Kasumi-1 (cell line): ENCODE measurements around the gene DGCR2.
"Not testable (repeated sequence)": the region's sequence is repeated elsewhere in the genome, so short reads cannot be mapped to it uniquely, and the experiment has no call there.

ENCODE experiments used
- DNase-seq, 2 experiments: peaks; one replicate each; lab custom pipeline; 2025; lab: John Stamatoyannopoulos, UW

Gene DGCR2

DNA sequence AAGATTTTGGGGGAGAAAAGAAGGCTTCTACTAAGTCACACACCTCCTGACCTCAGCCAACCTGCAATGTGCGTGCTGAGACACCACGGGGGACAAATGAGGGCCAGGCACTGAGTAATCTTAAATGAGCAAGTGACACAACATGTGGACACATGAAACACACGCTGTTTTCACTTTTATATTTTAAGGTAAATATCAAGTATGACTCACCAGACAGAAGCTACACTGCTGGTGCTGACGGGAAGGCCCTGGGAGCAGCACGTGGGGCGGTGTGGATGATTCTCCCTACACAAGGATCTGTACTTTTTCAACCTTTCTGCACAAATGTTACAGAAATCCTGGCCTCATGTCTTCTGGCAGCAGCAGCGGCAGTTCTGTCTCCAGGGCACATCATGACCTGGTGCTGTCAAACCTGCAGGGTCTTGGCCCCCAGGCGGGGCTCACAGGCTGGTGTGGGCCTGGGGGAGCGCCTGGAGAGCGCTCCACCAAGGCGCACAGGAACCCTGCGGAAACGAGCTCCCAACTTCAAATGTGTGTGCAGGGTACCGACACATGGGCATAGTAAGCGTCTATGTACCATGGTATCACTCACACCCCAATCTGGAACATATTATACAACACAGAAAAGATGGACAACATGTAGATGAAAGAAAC, 61.7 kb downstream of the DGCR2 start:
- DNase-seq, result no peak

DNA sequence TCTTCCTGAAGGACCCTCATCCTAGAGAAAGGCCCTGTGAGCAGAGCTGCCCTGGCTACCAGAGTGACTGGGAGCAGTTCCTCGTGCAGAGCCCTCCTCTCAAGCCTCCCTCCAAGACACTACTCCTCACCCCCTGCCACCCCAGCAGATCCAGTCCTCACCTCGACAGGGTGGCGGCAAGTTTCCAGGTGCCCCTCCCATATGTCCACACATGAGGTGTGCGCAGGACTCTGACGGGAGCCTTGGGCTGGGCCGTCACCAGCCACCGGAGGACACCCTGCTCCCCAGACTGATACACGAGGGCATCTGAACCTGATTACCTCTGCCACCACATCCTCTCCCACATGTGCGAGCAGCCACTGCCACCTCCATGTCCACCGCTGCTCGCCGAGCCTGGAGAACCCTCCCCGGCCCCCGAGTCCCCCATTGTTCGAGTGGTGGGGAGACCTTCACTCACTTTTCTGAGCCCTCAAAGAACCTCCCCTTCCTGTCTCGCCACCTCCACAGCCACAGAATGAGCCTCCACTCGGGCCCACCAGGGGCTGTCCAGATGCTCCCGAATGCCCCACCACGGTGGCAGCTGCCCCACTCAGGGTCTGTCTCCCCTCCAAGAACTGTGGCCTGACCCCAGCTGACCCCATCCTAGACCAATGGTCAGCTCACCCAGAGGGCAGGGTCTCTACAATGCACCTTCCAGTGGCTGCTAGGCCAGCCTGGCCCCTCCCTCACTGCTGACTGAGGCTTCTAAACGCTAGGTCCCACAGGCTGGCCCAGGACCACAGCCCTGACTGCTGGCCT, 62.5 kb downstream of the DGCR2 start:
- DNase-seq, result no peak

DNA sequence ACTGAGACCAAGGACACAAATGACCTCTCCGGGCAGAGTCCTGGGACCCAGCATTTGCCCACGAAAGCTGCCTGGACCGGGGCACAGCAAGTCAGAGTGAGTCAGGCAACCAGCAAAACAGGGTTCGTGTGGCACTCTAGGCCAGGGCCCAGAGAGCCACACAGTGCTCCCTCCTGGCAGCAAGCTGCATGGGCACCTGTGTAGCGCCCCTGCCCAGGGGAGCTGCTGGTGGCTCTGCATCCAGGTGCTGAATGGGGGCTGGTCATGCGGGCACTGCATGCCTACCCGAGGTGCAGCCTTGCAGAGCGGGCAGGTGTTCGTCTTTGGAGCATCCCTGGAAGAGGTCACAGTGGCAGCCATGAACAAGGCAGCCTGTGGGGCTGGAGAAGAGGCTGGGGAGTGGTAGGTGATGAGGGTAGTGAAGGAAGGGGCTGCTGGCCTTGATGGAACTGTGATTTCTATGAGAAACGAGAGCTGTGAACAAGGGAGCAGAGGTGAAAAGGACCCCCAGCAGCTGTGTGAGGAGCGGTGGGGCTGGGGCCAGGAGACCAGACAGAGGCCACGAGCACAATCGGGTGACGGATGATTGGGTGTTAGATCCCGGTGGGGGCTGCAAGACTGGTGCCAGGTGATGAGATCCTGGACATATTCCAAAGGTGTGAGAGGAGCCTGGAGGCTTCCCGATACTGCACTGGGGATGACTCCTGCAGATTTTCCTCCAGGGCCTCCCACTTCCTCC, 63.3 kb downstream of the DGCR2 start:
- DNase-seq, result no peak

DNA sequence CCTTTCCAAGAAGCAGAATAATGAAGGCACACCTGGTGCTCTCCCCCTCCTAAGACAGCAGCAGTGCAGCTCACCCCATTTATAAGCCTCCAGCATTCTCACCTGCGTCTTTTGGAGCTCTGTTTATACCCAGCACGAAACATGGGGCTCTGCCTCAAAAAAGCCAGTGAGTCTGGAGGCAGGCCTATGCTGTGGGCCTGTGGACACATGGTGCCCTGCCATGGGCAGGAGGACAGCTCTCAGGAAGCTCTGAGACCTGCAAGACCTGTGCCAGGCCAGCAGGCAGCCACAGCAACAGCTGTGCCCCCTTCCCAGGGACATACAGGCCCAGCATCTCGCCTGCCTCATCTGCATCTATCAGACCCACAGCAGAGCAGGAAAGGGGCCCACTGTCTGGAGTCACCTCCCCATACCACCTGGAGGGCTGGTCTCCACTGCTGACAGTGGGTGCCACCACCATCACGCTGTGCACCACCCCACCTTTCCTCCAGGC, 64.2 kb downstream of the DGCR2 start:
- DNase-seq, result no peak

DNA sequence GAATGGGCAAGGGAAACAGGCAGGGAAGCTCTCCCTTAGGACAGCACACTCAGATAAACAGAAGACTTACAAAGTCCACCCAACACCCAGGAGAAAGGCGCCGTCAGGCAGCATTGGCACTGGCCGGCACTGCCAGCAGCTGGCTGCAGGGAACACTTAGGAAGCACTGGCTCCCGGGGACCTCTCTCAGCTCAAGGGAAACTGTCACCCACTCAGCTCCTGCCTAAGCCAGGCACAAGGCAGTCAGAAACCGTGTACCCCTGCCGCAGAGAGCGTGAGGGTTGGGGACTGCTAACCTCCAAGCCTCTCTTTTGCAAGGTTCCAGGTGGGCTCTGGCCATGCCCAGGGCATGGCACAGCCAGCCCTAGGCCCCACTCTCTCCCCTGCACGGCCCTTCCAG, 64.7 kb downstream of the DGCR2 start:
- DNase-seq, result no peak

DNA sequence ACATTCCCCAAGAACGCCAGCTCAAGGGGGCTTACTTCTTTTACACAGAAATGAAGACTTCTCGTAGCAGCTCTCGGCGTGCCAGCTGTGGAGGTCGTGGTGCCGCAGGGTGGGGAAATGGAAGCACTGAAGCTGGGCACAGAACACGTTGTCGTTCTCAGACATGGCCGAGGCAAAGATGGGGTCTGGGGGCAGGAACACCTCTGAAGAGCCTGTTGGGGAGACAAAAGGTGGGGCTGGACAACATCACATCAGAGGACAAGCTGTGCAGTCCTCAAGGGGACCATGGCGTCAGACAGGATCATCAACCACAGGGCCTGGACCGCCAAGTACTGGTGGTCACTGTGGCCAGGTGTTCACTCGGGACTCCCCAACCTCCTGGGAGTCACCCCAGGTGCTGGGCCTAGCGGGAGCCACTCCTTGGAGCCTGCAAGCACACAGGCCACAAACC, 65.2 kb downstream of the DGCR2 start:
- no peak for DNase-seq

DNA sequence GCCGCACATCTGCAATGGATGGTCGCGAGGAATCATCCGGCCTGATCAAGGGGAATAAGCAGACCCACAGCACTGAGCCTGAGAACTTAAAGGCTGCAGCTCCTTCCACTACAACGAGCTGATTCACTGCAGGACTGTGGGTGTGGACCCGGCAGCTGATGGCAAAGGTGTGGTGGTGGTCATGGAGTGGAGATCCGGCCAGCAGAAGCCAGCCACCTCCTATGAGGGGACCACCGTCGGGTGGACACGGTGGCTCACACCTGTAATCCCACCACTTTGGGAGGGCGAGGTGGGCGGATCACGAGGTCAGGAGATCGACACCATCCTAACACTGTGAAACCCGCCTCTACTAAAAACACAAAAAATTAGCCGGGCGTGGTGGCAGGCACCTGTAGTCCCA, 66.4 kb downstream of the DGCR2 start:
- DNase-seq, result no peak

DNA sequence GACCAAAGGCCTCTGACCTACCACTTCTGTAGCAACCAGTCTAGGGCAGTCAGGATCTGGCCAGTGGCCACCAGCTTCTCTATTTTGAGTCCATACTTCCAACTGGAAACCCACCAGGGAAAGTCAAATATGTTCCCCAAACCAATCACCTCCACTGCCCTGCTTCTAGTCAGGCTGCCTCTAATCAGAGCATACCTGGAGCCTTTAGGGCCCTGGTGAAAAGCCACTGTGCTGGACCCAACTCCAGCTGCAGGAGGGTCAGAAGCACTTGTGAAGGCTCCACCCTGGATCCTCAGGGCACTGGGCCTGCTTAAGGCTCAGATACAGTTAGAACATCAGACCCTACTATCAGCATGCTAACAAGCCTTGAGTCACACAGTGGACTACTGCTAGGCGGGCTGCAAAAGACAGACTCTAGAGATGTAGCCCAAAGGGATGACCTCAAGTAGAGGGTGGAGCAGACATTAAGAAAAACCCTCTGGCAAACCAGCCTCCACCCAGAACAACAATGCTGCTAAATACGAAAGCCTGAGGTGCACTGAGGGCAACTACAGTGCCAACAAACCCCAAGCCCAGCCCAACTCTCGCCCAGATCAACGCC, 69.2 kb downstream of the DGCR2 start:
- DNase-seq, result no peak

DNA sequence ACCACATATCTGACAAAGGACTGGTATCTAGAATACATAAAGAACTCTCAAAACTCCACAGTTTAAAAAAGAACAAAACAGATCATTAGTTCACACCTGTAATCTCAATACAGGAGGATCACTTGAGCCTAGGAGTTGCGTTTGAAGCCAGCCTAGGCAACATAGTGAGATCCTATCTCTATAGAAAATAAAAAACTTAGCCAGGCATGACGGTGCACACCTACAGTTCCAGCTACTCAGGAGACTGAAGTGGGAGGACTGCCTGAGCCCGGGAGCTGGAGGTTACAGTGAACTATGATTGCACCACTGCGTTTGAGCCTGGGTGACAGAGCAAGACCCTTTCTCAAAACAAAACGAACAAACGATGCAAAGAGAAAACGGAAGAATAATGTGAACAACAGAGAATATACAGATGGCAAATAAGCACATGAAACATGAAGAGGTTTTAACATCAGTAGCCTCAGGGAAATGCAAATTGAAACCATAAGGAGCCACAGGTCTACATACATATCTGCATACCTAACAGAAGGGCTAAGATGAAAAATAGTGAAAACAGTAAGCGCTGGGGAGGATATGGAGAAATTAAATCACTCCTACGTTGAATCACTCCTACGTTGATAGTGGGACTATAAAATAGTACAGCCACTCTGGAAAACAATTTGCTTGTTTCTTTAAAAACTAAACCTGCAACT, 70.7 kb downstream of the DGCR2 start:
- DNase-seq, result no peak

DNA sequence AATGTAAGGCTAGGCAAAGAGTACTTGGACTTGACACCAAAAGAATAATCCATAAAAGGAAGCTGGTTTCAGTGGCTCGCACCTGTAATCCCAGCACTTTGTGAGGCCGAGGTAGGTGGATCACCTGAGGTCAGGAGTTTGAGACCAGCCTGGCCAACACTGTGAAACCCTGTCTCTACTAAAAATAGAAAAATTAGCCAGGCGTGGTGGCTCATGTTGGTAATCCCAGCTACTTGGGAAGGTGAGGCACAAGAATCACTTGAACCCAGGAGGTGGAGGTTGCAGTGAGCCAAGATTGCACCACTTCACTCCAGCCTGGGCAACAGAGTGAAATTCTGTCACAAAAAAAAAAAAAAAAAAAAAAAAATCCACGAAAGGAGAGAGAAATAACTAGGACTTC, 71.4 kb downstream of the DGCR2 start:
- DNase-seq, result not testable (repeated sequence)

DNA sequence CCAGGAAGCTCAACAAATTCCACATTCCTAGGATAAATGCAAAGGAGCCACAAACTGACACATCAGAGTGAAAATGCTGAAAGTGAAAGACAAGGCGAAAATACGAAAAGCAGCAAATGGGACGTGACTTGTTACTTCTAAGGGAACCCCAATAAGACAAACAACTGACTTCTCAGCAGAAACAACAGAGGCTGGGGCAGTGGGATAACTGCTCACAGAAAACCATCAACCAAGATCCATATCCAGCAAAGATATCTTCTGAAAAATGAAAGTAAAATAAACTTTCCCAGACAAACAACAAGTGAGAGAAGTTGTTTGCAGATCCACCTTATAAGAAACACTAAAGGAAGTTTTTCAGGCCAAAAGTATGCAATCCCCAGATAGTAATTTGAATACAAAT, 72.1 kb downstream of the DGCR2 start:
- no peak for DNase-seq

DNA sequence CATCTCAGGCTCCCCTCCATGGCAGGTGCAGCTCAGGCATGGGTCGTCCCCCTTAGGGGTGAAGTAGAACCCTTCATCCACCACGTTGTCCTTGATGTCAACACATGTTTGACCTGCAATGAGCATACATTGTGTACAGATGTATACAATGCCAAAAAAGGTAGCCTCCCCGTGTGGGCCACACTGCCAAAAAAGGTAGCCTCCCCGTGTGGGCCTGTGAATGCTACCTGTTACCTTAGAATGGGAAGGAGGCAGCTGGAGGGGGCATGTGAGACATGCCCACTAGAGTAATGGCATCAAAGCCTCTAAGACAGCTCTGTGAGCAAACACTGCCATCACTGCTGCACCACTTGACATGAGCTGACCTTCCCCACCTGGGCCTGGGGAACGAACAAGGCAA, 73.7 kb downstream of the DGCR2 start:
- DNase-seq, result no peak

DNA sequence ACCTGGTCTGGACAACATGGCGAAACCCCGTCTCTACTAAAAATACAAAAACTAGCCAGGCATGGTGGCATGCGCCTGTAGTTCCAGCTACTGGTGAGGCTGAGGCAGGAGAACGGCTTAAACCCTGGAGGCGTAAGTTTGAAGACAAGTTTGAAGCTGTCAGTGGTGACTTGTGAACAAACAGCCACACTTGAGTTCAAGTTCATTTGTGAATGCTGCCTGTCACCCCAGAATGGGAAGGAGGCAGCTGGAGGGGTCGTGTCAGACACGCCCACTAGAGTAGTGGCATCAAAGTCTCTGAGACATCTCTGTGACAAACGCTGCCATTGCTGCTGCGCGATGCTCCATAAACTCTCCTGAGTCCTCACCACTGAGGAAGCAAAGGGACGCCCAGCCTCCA, 74.2 kb downstream of the DGCR2 start:
- DNase-seq, result no peak

DNA sequence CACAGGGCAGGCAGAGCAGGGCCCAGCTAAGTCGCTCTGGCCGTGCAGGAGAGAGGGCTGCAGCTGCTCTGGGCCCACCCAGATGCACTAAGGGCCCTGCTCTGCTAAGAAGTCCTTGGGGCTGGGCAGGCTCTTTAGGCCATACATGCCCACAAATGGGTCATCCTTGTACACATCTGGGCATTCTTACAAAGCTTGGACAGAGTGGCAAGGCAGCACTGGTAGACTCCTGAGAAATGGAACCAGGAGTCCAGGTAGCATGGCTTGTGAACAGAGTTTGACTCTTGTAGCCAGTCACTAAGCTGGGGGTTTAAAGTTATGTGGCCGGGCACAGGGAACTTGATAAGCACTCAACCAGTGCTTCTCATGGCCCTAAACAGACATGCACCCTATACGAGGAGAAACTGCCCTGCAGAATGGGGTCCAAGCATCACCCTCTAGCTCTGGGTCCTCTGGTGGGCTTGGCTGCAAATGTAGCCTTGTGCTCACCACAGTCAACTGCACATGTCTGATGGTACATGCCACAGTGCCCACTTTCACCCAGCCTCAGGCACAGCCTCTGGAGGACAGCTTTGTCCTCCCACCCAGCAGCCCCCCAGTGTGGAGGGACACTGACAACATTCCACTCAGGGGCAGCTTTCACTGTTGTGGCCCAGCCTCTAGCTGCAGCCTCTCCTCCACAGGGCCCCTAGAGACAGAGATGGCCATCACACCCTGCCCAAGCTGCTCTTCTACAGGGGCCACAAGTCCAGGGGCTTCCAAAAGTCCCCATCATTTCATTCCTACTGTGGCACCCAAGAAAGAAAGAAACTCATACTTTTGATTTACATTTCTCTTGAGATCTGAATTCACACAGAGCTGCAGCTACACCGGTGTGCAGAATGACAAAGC, 75.2 kb downstream of the DGCR2 start:
- no peak for DNase-seq

DNA sequence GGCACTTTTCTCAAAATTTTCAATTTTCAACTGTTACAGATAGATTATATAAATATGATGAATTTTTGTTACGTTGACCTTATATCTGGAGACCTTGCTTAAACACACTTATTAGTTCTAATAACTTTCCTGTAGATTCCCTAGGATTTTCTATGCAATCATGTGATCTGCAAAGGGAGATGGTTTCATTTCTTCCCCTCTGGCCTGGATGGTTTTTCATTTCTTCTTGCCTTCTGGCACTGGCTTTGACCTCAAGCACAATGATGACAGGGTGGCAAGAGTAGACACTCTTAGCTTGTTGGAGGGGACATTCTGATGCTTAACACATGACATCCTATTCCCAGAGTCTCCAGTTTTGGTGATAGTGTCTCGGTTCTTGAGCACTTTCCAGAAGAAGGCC, 75.9 kb downstream of the DGCR2 start:
- no peak for DNase-seq

DNA sequence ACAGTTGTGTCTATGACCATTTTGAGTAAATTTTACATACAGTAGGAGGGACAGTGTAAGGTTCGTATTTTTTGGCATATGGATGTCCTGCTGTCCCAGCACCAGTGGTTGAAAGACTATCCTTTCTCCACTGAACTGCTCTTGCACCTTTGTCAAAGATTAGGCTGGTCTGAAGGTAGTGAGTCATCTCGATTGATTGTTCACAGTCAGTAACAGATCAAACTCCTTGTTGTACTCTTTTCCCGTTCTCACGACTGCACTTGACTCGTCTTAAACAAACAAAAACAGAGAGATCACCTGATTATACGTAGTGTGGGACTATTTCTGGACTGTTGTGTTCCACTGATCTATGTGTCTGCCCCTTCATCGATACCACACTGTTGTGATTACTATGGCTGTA, 77.1 kb downstream of the DGCR2 start:
- no peak for DNase-seq

DNA sequence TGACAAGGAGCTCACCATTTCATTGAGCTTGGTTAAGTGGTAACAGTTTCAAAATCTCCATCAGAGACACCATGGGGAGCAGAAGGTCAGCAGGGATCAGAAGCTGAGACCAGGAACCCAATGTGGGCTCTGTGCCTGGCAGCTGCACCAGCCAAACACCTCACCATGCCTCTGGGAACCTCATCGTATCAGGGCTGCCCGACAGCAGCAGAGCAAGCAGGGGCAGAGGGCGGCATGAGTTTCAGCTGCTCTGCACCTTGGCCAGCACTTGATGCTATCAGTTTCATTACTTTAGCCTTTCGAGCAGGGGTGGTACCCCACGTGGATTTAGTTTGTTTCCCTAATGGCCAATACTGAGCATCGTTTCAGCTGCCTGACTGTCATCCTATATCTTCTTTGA, 77.8 kb downstream of the DGCR2 start:
- no peak for DNase-seq

DNA sequence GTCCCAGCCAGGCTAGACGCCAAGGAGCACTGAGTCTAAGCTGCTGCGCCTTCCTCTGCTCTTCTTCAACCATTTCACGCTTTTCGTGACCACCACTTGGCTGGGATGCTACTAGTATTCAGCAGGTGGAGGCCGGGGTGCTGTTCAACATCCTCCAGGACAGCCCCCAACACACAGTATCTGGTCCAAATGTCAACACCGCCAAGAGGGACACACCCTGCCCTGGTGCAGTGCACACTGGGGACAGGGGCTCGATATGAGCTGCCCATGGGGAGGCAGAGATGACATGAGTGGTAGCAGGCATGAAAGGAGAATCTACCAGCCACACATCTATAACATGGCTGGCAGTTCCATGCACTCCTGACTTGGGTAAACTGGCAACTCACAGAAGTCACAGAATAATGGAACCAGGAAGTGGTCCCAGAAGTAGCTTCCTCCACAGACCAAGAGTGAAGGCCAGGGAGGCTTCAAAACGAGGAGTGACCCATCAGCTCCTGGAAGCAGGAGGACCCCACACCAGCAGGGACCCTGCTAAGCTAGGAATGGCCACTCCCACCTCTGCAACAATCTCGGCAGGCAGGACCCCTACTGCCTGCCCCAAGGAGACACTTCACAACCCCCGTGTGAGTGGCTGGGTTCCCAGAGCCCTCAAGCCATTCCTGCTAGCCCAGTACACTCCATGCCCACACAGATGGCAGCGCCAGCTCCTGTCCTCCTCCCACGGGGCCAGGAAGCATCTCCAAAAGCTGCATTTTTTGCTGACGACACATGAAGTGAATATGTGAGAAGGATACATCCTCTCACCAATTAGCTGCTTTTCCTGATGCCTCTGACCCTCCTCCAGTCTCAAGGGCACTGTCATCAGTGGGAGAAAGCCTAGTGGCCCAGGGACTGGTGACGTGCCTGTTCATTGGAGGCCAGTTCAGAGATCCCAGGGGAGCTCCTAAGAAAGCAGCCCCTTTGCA, 78.8 kb downstream of the DGCR2 start:
- no peak for DNase-seq

DNA sequence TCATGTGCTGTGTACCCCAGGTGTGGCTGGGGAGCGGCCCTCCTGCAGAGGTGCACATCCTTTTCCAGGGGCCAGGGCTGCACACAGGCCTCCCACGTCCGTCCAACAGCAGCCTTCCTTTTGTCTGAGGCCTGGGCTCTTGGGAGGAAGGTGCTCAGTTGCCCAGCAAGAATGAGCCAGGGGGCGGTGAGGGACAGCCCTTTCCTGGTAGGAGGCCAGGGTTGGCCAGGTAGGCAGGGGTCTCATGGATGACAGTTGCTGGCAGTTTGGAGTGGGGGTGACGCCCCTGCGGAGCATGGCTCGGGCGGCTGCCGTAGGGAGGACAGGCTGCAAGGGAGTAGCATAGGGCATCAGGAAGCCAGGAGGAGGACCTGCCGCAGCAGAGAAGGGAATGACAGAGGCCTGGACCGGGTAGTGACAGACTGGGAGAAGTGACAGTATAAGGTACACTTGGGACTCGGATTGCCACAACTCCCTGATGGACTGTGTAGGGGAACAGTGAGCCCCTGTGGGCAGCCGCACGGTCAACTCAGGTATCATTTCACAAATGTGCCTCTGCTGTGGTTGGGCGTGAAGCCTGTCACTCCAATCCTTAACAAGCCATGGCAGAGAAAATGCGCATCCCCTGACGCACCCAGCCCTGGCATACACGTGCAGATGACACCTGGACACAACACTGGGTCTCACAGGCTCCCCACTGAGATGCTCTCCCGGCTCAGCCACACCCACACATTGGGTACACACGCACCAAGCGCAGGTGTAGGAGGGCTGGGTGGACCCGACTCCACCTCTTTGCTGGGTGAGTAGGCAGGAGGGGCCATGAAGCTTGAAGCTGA, 79.7 kb downstream of the DGCR2 start:
- no peak for DNase-seq
